NCI-H2107 (cell line): ENCODE measurements around the gene NSUN2.
A peak's percentile ranks its signal among the peaks of the same experiment; 100 is the strongest.

Experiments
- DNase-seq: peaks from one replicate; lab custom pipeline; 2025; lab: John Stamatoyannopoulos, UW

The NSUN2 gene

DNA sequence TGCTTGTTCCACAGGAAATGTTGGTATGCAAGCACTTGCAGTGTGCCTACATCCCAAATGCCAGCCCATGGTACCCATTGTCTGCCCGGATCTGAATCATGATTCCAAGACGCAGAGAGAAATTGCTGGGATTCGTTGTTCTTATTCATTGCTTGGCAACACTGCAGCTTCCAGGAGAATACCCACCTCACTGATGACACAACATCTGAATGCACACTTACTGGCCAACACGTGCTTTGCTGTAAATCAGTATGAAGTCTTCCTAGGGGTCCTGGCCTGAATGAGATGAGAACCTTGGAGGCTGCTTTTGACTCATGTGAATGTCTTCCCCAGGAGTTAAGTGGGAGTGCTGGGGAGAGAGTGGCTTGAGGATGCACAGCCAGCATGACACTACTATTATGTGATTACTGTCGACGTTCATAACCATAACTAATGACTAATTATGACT lies 12.0 kb upstream of the NSUN2 start:
- DNase-seq = no peak

DNA sequence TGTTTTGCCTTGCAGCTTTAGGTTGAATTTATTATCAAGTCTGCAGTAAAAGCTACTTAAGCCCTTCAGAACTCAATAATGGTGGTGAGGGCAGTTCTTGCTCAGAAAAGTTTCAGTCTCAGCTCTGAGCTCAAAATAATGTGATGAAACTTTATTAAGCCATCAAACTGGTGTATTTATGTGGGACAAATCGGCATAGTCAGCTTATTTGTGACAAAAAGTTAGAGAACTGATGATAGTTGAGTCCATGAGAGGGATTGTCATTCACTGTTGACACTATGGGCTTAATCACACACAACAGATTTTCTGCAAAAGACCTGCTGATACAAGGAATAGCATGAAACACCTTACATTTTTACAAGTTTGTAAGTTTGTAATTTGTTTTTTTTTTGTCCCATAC lies 9.8 kb upstream of the NSUN2 start:
- DNase-seq = no peak

DNA sequence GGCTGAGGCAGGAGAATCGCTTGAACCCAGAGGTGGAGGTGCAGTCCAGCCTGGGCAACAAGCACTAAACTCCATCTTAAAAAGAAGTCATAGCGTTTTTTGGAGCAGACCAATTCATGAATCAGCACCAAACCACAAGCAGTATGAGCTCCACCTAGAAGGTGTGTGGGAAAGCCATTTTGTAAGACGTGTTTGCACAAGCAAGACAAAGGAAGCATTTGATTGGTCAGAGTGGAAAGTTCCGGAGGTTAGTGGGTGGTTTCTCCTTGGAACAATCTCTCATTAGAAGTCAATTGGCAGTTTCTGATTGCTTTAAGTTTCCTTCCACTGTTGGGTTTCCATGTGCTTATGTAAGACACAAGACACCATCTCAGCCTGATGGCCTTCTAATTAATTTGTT lies 5.4 kb upstream of the NSUN2 start:
- DNase-seq = no peak

DNA sequence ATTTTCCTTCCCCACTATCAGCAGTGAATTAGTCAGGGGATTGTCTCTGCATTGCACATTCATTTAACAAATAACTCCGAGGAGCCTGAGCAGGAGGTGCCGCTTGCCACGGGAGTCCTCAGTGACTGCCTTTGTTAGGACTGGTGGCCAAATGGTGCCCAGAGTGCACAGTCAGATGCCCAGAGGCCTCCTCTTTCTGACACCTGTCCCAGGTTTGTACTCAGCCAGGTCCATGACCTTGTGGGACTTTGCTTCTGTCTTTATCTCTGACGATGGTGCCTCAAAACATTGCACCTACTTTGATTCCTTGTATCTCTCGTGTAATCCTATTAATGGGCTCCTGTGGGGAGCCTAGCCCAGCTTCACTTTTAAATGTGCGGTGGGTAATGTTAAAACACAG lies 4.7 kb upstream of the NSUN2 start:
- no peak for DNase-seq

DNA sequence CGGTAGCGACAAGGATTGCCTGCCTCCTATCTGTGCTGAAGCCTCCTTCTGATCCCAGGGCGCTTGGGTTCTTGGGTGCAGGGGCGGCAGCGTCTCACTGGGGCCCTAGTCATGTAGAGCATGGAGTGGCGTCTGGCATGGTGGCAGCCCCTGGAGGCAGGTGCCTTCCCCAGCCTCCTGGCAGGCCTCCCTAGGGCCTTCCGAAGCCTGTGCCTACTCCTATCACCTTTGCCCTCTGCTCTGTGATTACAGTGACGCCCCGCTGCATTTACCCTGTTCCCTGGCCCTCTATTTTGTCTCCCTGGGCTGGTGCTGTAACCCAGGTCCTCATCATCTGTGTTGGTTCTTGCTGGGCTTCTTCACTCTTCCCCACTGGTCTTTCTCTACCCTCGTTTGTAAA lies 4.2 kb upstream of the NSUN2 start:
- no peak for DNase-seq

DNA sequence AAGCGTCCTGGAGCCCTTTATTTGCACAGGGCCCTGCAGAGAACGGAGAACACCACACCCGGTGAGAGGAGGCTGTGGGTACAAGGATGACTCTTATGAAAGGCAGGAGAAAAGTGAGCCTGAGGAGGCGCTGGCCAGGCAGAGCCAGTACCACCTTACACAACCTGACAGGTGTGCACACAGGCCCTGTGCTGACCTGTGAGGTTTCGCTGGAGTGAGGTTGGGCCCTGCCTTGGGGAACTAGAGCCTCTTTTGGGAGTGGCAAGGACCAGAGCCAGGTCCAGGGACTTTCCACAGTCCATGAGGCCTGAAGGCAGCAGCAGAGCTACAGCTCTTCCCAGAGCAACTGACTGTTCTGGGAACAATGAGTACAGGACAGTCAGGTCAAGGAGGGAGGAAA lies 3.4 kb upstream of the NSUN2 start:
- no peak for DNase-seq

DNA sequence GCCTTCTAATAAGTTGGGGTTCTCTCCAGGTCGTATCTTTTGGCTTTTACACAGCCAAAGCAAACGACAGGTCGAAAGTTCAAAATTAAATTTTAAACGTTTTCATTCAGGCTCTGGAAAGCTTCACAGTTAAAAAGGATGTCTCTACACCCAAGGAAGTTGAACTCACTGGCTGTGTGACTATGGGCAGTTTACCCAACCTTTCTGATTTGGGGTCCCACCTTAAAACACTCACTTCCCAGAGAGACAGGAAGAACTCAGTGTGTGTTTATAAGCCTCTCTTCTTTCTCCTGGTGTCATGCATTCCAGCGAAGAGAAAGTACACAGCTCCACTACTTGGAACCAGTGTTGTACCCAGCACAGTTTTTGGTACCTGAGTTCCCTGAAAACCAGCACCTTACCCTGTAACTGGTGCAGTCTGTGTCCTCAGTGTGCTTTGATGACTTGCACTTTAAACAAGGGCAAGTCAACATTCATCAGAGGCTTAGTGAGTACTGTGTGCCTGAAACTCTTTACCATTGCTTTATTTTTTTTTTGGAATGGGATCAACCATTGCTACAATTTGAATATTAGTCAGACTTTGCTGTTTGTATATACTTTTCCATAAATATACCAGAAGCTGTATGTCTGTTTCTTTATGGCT lies 2.1 kb upstream of the NSUN2 start:
- no peak for DNase-seq

DNA sequence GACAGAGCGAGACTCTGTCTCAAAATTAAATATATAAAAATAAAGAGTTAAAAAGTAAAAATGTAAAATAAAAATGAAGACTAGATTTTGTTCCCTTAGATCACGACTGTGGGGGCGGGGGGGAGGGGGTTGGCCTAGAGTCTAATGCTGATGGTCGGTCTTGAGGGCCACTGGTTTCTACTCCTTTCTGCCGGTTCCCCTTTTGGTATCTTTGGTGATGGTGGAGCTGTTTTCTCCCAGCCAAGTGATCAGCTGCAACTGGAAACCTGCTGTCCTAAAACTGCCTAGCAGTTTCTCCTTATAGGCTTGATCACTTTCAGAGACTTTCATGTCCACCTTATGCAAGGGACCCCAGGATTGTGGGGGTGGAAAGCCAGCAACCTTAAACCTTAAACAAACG lies 1.5 kb upstream of the NSUN2 start:
- peak; percentile 7 for DNase-seq

DNA sequence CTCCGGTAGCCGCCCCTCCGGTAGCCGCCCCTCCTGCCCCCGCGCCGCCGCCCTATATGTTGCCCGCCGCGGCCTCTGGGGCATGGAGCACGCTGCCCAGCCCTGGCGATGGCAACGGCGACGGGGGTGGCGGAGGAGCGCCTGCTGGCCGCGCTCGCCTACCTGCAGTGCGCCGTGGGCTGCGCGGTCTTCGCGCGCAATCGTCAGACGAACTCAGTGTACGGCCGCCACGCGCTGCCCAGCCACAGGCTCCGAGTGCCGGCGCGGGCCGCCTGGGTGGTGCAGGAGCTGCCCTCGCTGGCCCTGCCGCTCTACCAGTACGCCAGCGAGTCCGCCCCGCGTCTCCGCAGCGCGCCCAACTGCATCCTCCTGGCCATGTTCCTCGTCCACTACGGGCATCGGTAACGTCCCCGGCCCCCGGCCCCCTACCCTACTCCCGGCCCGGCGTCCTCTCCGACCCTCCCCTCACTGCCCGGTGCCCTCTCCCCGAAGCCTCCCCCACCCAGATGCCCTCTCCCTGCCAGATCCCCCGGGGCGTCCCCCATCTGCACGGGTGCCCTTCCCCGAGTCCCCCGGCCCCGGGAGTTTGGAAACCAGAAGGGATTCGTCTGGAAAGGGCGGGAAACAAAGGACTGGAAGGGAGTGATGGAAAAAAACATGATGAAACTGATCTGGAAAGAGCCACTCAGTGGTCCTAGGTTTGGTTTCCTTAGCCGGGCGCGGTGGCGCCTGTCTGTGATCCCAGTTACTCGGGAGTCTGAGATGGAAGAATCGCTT lies 813 bp upstream of the NSUN2 start:
- DNase-seq = peak; percentile 10

DNA sequence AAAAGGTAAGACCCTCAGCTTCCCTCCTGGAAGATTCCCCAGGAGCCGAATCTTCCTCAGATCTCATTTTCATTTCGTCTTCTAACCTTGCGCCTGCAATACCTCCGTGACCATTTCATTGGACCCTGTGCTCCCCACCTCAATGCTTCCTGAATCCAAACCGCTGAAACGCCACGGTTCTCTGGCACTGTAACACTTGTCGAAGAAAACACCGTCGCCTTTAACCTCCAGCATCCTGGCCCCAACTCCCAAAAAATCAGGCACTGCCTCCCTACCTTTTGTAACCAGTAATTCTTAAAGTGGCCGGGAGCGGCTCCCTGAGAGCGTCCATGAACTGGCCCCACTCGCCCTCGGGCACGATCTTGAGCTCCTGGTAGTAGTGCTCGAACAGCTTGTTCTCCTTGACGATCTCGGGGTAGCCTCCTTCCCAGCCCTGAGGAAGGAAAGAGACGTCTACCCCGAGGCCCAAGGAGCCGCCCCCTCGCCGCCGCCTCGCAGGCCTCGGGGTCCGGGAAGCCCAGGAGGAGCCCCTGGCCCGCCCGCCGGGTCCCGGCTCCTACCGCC lies 438 bp downstream of the NSUN2 start:
- peak; percentile 45 for DNase-seq

DNA sequence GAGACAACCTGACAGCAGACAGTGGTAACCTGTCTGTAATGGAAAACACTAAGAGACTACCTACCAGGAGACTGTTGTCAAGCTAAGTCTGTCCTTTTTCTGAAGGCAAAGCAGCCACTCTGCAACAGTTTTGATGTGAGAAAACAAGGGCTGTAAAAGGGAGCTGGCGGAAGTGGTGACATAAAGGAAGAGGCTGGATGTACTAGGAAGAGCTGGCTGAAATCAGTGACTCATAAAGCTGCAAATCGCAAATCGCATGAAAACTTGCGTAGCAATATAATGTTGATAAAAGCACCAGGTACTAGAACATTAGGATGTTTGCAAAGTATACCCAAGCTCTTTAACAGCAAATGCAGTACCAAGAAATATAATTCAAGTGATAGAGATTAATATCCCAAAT lies 1.4 kb downstream of the NSUN2 start:
- no peak for DNase-seq

DNA sequence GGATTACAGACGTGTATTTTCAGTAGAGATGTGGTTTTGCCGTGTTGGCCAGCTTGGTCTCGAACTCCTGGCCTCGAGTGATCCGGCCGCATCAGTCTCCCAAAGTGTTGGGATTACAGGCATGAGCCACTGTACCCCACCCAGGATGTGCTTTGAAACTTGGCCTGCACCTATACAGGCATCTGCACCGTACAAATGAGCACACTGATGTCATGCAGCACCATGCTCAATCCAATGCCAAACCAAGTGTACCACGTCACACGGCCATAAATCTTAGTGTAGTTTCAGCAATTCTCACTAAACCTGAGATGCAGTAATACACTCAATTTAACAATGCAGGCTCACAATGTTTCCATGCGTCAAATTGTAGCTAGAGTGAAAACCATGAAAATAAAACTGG lies 6.3 kb downstream of the NSUN2 start:
- DNase-seq = no peak

DNA sequence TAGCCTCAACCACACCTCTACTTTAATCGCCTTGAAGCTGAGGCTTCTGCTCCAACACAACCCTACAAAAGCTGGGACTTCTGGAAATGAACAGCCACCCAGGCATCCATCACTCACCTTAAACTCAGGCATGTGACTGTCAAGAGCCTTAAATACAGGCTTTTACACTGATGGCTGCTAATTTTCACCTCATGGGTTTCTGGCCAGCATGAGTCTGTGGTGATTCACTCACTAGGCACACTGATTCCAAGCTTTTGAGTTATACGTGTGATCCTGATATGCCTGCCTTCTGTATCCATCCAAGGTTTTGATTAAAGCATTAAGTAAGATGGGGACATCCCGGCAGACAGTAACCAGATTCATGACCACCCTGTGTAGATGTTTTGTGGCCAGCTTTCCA lies 8.9 kb downstream of the NSUN2 start:
- DNase-seq = no peak

DNA sequence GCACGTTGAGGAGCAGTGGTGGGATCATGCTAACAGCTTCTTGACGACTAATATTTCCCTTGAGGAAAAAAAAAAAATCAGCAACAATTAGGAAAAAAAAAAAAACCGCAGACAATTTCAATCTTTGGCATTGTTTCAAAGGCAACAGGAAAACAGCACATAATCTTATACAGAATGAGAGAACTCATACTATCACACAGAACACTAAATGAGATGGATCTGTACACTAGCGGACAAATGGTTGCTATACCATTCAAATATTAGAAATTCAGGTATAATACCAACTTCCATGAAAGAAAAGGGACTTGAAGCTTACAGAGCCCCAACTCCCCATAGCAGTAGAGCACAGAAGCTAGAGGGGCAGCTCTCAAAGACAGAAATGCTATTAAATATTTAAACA lies 9.6 kb downstream of the NSUN2 start:
- DNase-seq = no peak

DNA sequence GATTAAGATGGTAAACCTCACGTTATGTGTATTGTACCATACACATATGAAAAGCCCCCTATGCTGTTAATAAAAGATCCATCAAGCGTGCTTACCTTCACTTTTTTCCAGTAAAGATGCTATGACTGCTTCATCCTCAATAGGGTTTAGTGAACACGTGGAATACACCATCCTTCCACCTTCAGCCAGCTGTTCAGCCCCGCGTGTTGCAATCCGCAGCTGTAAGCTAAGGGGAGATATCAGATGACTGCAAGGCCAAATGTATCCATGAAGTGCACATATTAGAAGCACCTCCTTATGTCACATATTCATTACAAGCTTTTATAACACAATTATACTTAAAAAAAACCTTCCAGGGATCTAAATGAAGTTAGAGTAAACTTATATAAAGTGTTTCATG lies 16.2 kb downstream of the NSUN2 start:
- DNase-seq = no peak

DNA sequence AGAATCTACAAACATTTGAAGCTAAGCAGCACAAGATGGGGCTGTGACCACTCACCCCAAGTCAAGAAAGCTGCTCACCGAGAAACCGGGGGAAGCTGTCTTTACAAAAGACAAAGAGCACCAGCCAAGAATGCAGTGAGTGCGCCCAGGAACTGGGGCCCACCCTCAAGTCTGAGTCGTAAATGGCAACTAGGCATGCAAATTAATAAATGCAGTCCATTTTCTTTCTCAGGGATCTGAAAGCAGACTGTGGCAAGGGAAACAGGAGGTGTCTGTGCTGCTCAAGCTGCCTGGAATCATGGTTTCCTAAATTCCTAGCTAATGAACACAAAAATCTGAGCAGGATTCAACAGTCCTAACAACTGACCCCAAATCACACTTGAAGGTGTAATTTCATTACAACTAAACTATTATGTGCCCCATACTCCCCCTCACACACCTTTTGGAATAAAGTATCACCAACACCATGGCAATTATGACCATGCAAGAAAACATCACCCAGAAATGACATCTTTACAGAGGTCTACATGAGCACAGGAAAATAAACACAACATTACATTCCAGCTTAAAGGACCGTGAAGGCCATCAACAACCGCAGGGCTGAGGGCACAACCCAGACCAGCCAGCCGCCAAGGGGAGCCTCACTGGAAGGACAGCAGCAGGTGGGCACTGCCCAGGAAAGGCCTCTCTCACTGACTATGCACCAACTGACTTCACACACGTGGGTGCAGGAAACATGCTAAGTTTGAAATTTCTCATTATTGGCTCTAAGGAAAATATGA lies 17.6 kb downstream of the NSUN2 start:
- DNase-seq = no peak

DNA sequence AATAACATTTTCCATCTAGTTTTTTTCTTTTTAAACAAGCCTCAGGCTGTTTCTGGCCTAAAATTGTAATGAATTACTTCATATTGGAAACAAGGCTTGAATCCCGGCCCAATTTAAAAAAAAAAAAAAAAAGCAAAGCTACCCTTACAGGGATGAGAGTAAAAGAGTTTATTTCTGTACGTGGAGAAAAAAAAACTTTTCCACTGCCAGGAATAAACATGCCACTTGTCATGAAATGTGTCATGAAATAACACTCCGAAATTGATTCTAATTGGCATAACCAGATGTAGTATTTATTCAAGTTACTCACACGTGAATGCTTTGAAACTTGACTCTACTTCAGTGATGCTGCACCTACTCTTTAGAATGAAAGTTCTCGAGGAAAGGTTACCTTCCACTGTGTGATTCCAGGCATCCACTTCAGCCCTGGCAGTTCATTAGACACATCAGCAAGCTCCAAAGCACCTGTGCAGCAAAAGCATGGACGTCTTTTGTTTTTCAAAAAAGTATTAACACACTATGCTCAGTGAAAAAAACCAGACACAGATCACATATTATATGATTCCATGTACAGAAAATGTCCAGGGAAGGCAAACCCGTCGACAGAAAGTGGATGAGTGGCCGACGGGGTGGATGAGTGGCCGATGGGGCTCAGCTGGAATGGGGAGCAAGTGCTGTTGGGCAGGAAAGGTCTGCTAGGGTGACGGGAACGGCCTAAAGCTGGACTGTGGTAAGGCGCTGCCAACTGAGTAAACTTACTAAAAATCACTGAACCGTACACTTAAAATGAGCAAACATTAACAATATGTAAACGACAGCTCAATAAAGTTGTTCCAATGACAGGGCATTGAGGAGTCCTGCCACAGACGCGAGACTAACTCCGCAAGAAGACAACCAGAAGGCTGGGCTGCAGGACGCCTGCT lies 21.2 kb downstream of the NSUN2 start:
- peak; percentile 85 for DNase-seq

DNA sequence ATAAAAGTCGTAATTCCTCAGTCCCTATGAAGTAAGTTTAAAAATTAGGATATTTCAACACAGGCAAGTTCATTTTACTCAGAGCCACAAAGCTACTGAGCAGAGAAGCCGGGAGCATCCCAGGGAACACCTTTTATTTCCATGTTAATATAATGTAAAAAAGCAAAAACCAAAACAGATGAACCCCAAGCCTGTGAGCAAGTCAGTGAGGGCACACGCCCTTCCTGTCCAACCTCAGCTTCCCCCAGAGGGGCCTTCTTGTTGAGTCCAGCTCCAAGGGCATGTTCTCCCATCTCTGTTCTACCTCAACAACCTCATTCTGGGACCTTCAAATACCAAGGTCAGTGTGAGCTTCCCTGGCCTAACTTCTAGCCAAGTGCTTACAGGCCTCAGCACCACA lies 24.8 kb downstream of the NSUN2 start:
- DNase-seq = no peak

DNA sequence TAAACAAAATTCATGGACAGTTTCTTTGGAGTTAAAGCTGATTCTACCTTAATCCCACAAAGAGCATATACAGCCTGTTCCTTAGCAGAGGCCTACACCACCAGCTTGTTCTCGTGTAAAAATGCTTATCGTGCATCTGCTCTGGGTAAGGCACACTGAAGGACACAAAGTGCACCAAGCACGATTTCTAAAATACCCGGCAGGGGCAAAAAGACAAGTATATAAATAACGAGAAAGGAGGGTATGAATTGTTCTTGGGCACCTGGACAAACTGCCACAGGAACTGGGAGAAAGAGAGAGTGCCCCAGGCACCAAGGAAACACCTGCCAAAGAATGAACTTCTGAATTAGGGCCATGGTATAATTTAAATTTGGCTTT lies 25.3 kb downstream of the NSUN2 start:
- no peak for DNase-seq

DNA sequence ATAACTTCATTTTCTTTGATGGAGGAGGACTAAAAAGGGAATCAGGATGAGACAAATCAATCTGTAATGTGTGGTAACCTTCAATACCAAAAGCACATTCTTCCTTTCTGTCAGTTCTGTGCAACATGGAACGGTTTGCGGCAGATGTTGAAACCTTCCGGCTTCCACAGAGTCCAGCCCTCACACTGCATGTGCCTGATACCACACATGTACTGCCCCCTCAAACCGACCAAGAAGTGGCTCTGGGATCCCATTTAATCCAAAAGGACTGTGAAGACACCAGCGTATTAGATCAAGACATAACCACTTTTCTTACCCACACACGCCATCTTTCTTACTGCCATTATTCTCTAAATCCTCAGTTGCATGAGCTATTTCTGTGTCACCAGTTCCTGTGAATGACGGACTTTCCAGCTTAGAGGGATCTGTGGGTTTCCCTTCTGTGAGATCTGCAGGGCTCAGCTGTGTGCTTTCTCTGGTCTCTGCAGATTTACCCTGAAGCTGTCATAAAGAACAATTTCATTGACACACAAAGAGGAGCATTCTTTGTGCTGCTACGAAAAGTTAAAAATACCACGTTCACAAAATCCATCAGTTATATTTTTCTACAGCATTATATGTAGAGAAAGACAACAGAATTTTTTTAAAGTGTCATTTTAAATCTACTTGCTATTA lies 25.8 kb downstream of the NSUN2 start:
- DNase-seq = no peak

DNA sequence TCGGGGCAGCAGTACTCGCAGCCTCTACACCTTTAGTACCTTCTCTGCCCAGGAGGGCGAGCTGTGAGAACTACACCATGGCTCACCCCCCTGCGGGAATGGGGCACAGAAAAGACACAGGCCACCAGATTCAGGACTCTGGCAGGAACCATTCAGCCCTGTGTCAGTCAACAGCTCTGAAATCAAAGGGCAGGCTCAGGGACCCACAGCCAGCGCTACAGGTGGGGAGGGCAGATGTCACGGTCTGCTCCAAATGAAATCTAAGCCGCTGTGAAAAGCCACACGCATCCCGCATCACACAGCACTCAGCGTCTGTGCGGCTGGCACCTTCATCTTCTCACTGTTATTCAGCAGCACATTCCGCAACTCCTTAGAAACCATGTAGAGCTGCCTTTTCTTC lies 27.9 kb downstream of the NSUN2 start:
- DNase-seq = no peak
